Epithelial cell of proximal tubule (primary cell): Measurements from ENCODE around the gene MPDU1. TPM values are rescaled to one million over a fixed set of nuclear protein-coding genes. Genes with fewer than 3 reads are reported as not detected.

Source experiments
- DNase-seq: peaks from one replicate; pipeline ENCODE4 v3.0.0-alpha.2; 2011; ENCODE audit warnings: low read depth
- H3K4me3 ChIP-seq: 2 replicates; pipeline ENCODE4 v1.5.1; 2011; ENCODE audit warnings: low read depth, mild to moderate bottlenecking, low read length
- total RNA-seq: library from RNA; depleted of rRNA; stranded (reverse); fragments of >200 nt; gene quantifications from 2 replicates; pipeline ENCODE4 v1.2.3, GENCODE V29; 2015
- TF ChIP-seq, protein P1 (sequence below): conservative IDR thresholded peaks from 2 replicates; pipeline ENCODE4 v1.5.1; 2012; ENCODE audit warnings: low read depth, mild to moderate bottlenecking, low read length

Gene MPDU1
- total RNA-seq, 1 donor from 2014 or later = 236 TPM

DNA sequence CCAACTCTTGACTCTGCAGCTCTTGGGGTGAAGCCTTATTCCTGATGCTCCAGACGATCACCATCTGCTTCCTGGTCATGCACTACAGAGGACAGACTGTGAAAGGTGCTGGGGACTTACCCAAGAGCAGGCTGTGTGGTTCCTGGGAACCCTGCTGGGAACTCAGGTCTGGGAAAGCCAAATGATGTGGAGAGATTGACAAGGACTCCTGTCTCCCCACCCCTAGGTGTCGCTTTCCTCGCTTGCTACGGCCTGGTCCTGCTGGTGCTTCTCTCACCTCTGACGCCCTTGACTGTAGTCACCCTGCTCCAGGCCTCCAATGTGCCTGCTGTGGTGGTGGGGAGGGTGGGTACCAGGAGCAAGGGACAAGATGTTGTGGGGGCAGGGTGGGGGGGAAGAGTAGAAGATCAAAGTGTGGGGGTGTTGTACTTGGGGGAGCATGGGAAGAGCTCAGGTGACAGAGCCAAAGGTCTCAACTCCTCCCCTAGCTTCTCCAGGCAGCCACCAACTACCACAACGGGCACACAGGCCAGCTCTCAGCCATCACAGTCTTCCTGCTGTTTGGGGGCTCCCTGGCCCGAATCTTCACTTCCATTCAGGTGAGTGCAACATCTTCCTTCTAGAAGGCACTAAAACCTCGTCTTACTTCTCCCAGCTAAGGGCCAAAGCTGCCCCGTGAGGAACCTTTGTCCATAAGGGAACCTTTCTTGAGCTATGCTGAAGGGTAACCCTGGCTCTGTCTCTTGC is 3.2 kb downstream of the MPDU1 start:
- no peak overlapping the region for H3K4me3 ChIP-seq
- TF ChIP-seq, protein P1, sequence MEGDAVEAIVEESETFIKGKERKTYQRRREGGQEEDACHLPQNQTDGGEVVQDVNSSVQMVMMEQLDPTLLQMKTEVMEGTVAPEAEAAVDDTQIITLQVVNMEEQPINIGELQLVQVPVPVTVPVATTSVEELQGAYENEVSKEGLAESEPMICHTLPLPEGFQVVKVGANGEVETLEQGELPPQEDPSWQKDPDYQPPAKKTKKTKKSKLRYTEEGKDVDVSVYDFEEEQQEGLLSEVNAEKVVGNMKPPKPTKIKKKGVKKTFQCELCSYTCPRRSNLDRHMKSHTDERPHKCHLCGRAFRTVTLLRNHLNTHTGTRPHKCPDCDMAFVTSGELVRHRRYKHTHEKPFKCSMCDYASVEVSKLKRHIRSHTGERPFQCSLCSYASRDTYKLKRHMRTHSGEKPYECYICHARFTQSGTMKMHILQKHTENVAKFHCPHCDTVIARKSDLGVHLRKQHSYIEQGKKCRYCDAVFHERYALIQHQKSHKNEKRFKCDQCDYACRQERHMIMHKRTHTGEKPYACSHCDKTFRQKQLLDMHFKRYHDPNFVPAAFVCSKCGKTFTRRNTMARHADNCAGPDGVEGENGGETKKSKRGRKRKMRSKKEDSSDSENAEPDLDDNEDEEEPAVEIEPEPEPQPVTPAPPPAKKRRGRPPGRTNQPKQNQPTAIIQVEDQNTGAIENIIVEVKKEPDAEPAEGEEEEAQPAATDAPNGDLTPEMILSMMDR = peak; percentile 44
- no peak for DNase-seq

DNA sequence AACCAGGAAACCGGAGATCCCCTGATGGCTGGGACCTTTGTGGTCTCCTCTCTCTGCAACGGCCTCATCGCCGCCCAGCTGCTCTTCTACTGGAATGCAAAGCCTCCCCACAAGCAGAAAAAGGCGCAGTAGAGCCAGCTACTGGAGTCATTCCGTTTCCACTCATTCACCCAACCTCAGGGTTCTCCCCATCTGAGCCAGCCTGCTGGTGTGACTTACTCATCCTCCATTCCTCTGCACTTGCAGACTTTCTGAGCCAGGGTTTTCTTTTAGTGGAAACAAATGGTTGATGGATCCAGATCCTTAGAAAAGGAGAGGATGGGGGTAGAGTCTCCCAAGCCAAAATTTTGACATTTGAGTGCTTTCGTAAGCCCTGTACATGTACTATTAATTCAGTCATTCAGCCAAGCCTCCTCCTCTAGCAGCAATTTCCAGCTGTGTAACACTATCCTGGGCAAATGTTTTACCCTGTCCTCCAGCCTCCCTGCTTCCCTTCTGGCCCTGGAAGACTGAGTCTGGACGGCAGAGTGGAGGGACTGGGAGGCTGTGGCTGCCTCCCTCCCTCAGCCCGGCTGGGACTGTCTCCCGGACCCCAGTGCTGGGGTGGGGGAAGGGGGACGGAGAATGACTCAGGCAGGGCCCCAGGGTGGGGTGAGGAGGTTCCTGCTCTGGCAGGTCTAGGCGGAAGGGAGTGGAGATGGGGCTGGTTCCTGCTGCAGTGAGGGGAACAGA is 3.9 kb downstream of the MPDU1 start:
- TF ChIP-seq, protein P1 = no peak
- no peak for DNase-seq
- H3K4me3 ChIP-seq = no peak overlapping the region

DNA sequence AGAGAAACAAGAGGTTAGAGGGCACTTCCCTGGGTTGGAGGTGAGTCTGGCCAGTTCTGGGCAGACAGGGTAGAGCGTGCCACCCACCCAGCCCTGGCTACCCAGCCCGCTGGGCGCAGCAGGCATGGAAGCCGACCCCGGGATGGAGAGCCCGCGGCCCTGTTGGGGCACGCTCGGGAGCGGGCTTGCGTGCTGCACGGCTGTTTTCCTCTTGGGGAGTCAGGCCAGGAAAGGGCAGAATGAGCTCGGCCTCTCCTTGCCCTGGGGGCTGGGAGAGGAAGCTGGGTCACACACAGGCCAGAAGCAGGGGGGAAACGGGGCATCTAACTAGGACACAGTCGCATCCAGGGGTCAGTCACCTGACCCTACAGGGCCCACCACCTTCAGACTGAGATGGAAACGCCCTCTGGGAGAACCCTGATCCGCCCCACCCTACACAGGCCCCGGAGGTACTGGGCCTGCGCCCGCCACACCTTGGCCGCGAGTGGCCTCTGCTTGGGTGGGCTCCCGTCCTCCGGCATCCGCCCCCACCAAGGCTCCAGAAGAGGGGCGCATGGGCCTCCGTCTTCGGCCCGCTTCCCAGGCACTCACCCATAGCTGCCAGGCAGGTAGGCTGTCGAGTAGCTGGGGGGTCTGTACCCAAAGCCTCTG is 5.0 kb downstream of the MPDU1 start:
- peak overlapping the region; percentile 21 for H3K4me3 ChIP-seq
- no peak for DNase-seq
- TF ChIP-seq, protein P1 = no peak

DNA sequence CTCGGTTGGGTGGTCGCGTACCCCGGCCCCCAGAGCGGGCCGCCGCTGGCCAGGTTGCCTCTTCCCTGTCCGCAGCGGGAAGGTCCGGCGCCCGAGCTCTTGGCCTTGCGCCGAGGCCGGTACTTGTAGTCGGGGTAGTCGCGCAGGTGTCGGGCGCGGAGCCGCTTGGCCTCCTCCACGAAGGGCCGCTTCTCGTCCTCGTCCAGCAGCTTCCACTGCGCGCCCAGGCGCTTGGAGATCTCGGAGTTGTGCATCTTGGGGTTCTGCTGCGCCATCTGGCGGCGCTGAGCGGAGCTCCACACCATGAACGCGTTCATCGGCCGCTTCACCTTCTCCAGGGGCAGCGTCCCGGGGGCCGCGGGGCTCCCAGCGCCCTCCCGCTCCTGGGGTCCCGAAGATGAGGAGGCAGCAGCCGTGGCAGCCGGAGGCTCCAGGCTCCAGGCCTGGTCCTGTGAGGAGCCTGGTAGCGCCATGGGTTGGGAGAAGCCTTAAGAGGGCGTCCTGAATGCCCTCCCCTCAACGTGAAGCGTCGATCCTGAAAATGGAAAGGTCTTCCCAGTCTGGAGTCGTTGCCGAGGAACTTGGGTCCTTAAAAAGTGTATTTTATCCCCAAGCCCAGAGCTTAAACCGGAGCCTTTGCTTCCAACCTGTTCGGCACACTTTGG is 5.7 kb downstream of the MPDU1 start:
- DNase-seq = no peak
- TF ChIP-seq, protein P1 = peak; percentile 73
- peak overlapping the region; percentile 21 for H3K4me3 ChIP-seq

DNA sequence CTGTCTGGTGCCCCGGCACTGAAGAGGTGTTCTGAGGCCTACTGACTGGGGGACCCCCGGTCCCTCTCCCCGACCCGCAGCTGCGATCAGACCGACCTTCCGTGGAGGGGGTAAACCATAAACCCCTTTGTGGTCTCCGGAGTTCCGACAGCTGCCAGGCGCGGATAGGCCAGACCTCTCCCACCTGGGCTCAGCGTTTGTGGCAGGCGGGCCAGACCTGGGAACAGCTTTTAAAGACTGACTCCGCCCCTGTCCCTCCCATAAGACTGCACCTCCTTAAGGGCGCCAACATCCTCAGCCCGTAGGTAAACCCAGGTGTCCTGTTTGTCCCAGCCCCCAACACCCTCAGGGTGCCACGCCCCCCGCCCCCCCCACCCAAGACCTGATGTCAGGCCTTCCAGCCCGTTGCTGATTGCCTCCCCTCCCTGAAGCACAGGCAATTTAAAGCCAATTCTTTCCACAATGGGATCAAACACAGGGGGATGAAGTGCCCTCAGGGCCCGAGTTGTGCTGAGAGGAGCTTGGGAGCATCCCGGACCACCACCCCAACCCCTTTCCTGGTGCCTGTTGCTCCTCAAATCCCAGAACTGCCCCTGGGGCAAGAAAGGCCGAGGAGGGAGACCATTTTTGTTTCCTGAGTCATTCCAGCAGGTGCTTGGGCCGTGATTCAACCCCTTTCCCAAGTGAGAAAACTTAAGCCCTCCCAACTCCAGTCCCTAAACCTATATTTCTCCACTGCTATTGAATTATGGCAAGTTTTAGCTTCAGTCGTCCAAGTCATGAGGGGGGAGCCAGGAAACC is 6.4 kb downstream of the MPDU1 start, which contains the start of gene SOX15:
Gene SOX15, minus strand, starts transcription at position 204 of the 801 bp plus-strand sequence. CDS start 418 bp downstream, outside the sequence.
- no peak for DNase-seq
- H3K4me3 ChIP-seq = peak within 1 kb of the TSS; percentile 21
- TF ChIP-seq, protein P1 = no peak

DNA sequence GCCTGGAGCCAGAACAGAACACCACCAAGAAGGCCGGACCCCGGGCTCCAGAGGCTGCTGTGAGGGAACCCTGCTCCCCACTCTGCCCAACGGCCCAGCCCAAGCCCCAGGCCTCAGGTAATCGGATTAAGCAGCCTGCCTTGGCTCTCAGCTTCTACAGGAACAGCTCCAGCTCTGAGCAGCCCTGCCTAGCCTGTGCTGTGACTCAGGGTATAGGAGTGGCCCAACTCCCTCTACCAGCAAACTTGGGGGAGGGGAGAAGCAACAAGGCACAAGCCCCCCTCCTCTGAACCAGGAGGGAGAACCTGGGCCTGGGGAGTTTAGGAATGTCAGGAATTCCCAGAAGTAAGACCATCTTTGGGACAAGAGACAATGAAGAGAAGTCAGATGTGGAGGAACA is 7.1 kb downstream of the MPDU1 start:
- H3K4me3 ChIP-seq = no peak overlapping the region
- TF ChIP-seq, protein P1 = no peak
- no peak for DNase-seq
